Neural cell (in vitro differentiated cells): ENCODE measurements around the gene DYNLT4. TPM values are rescaled to one million over a fixed set of nuclear protein-coding genes. Genes with fewer than 3 reads are reported as not detected.

Experiments
- H2AFZ ChIP-seq: fragments of 200-600, 300-800 bp; sonication (generic), shearing (Covaris generic); 2 replicates; pipeline ENCODE4 v1.6.0; 2014; ENCODE audit warnings: low read depth, mild to moderate bottlenecking, antibody characterized with exemption, low read length, moderate library complexity
- H3F3A ChIP-seq: fragments of 200-600 bp; shearing (Covaris generic); 2 replicates; pipeline ENCODE4 v1.6.1; 2016; ENCODE audit warnings: mild to moderate bottlenecking, moderate library complexity, mixed read lengths, antibody characterized with exemption, low read length; ENCODE audit not compliant: insufficient read depth, poor library complexity, severe bottlenecking
- H3K27ac ChIP-seq: fragments of 200-600, 300-800 bp; sonication (generic), shearing (Covaris generic); 2 replicates; pipeline ENCODE4 v1.5.1; 2014; ENCODE audit warnings: mild to moderate bottlenecking, low read length, moderate library complexity
- H3K27me3 ChIP-seq: fragments of 300-800, 200-600 bp; sonication (generic), shearing (Covaris generic); 2 replicates; pipeline ENCODE4 v1.6.0; 2014; ENCODE audit warnings: mild to moderate bottlenecking, low read depth, low read length, moderate library complexity; ENCODE audit not compliant: insufficient read depth
- H3K36me3 ChIP-seq: fragments of 300-800, 200-600 bp; sonication (generic), shearing (Covaris generic); 2 replicates; pipeline ENCODE4 v1.5.1; 2014; ENCODE audit warnings: mild to moderate bottlenecking, antibody characterized with exemption, low read length, moderate library complexity; ENCODE audit not compliant: insufficient read depth
- H3K4me2 ChIP-seq: fragments of 300-800, 200-600 bp; sonication (generic), shearing (Covaris generic); 2 replicates; pipeline ENCODE4 v1.6.0; 2014; ENCODE audit warnings: mild to moderate bottlenecking, low read length
- H3K4me3 ChIP-seq: fragments of 300-800, 200-600 bp; sonication (generic), shearing (Covaris generic); 2 replicates; pipeline ENCODE4 v1.5.1; 2014; ENCODE audit warnings: mild to moderate bottlenecking, low read length, moderate library complexity
- H3K79me2 ChIP-seq: fragments of 200-600 bp; shearing (Covaris generic); replicated peaks from 2 replicates; pipeline ENCODE4 v1.6.0; 2014; ENCODE audit warnings: mild to moderate bottlenecking, low read length, moderate library complexity; ENCODE audit not compliant: insufficient read depth
- H3K9ac ChIP-seq: fragments of 300-800, 200-600 bp; sonication (generic), shearing (Covaris generic); 2 replicates; pipeline ENCODE4 v1.6.1; 2016; ENCODE audit warnings: mild to moderate bottlenecking, low read length, mixed read lengths
- H3K9me2 ChIP-seq: fragments of 200-600 bp; shearing (Covaris generic); 2 replicates; pipeline ENCODE4 v1.6.1; 2016; ENCODE audit warnings: mild to moderate bottlenecking, low read length, mixed read lengths; ENCODE audit not compliant: insufficient read depth
- H3K9me3 ChIP-seq: fragments of 200-600, 300-800 bp; sonication (generic), shearing (Covaris generic); 2 replicates; pipeline ENCODE4 v1.6.1; 2016; ENCODE audit warnings: mild to moderate bottlenecking, mixed run types, low read length, moderate library complexity, mixed read lengths
- H4K20me1 ChIP-seq: fragments of 200-600 bp; shearing (Covaris generic); 2 replicates; pipeline ENCODE4 v1.6.1; 2016; ENCODE audit warnings: mild to moderate bottlenecking, mixed run types; ENCODE audit not compliant: insufficient read depth
- CTCF ChIP-seq: fragments of 450-650 bp; IDR thresholded peaks from 2 replicates; pipeline ENCODE4 v1.5.1; 2014; ENCODE audit warnings: antibody characterized with exemption, mild to moderate bottlenecking, moderate library complexity; ENCODE audit not compliant: poor library complexity, severe bottlenecking
- EP300 ChIP-seq: fragments of 450-650 bp; conservative IDR thresholded peaks from 2 replicates; pipeline ENCODE4 v1.6.1; 2014; ENCODE audit warnings: antibody characterized with exemption, mild to moderate bottlenecking, moderate library complexity; ENCODE audit not compliant: poor library complexity, severe bottlenecking
- EZH2 ChIP-seq: fragments of 200-600, 300-800 bp; shearing (Covaris generic), sonication (generic); IDR thresholded peaks from 2 replicates; pipeline ENCODE4 v1.6.1; 2014; ENCODE audit warnings: antibody characterized with exemption, low read length, borderline replicate concordance, mild to moderate bottlenecking; ENCODE audit not compliant: insufficient read depth, poor library complexity, severe bottlenecking
- MXI1 ChIP-seq: fragments of 450-650 bp; conservative IDR thresholded peaks from 2 replicates; pipeline ENCODE4 v1.6.1; 2014; ENCODE audit warnings: antibody characterized with exemption, mild to moderate bottlenecking; ENCODE audit not compliant: poor library complexity, severe bottlenecking
- POLR2AphosphoS5 ChIP-seq: IDR thresholded peaks from 2 replicates; pipeline ENCODE4 v1.6.1; 2012
- RAD21 ChIP-seq: fragments of 450-650 bp; conservative IDR thresholded peaks from 2 replicates; pipeline ENCODE4 v1.6.1; 2014; ENCODE audit warnings: antibody characterized with exemption, mild to moderate bottlenecking, moderate library complexity
- REST ChIP-seq: IDR thresholded peaks from 2 replicates; pipeline ENCODE4 v1.6.1; 2012; ENCODE audit warnings: borderline replicate concordance
- SMC3 ChIP-seq: fragments of 450-650 bp; conservative IDR thresholded peaks from 2 replicates; pipeline ENCODE4 v1.6.1; 2014; ENCODE audit warnings: antibody characterized with exemption, mild to moderate bottlenecking, moderate library complexity; ENCODE audit not compliant: poor library complexity
- TAF1 ChIP-seq: IDR thresholded peaks from 2 replicates; pipeline ENCODE4 v1.6.1; 2012; ENCODE audit warnings: low read depth
- polyA plus RNA-seq: library from polyadenylated mRNA; depleted of rRNA; stranded (reverse); fragments of >200 nt; gene quantifications from 2 replicates; pipeline ENCODE4 v1.2.3, GENCODE V29; 2014

The DYNLT4 gene
- polyA plus RNA-seq, 1 donor from 2014 or later: not detected

GRCh38 chr1:44760876-44761275 is 46.3 kb downstream of the DYNLT4 start:
- Histone ChIP-seq H3K9ac (no peak overlapping the region), H3K9me2 (no peaks in the 10 kb centered on the region), H2AFZ (no peak overlapping the region), H3K4me3 (no peak overlapping the region), H3K27ac (no peak overlapping the region), H3K79me2 (no peaks in the 10 kb centered on the region), H3K4me2 (no peak overlapping the region), H4K20me1 (no peaks in the 10 kb centered on the region), H3F3A (no peaks in the 10 kb centered on the region), H3K9me3 (no peaks in the 10 kb centered on the region), H3K36me3 (no peaks in the 10 kb centered on the region), H3K27me3 (no peaks in the 10 kb centered on the region)
- TF ChIP-seq TAF1 (no peak), SMC3 (no peak), CTCF (no peak), POLR2AphosphoS5 (no peak), REST (no peak), EZH2 (no peak), MXI1 (no peak), RAD21 (no peak), EP300 (no peak)

GRCh38 chr1:44759077-44759476 is 48.1 kb downstream of the DYNLT4 start:
- Histone ChIP-seq H3K27me3 (no peaks in the 10 kb centered on the region), H3F3A (no peaks in the 10 kb centered on the region), H3K4me3 (no peak overlapping the region), H3K4me2 (no peak overlapping the region), H3K9ac (no peak overlapping the region), H2AFZ (no peak overlapping the region), H4K20me1 (no peaks in the 10 kb centered on the region), H3K9me2 (no peaks in the 10 kb centered on the region), H3K27ac (no peak overlapping the region), H3K36me3 (no peaks in the 10 kb centered on the region), H3K9me3 (no peaks in the 10 kb centered on the region), H3K79me2 (no peaks in the 10 kb centered on the region)
- TF ChIP-seq MXI1 (no peak), REST (no peak), SMC3 (no peak), CTCF (no peak), POLR2AphosphoS5 (no peak), EZH2 (no peak)
